Tibial nerve (tissue), 4 donors: Measurements from ENCODE around the gene LSP1. TPM values are rescaled to one million over a fixed set of nuclear protein-coding genes. Genes with fewer than 3 reads are reported as not detected.

Source experiments
- DNase-seq, 2 donors: peaks; one replicate each; pipeline ENCODE4 v3.0.0-alpha.2; 2019; ENCODE audit warnings: low spot score in 2 of 2
- H3K27ac ChIP-seq, 4 donors: fragments of 200-600 bp; sonication (generic) in 3 of 4; one replicate each; pipeline ENCODE4 v1.5.1; 2017 to 2019; ENCODE audit warnings: mild to moderate bottlenecking in 1 of 4
- H3K27me3 ChIP-seq, 2 donors: fragments of 200-600 bp; sonication (generic) in 1 of 2; one replicate each; pipeline versions ENCODE4 v1.5.1 to v1.6.0; 2017 to 2019
- H3K36me3 ChIP-seq, 3 donors: fragments of 200-600 bp; sonication (generic); one replicate each; pipeline ENCODE4 v1.5.1; 2018 to 2019
- H3K4me1 ChIP-seq, 4 donors: fragments of 200-600 bp; sonication (generic) in 3 of 4; one replicate each; pipeline ENCODE4 v1.5.1; 2017 to 2019
- H3K4me3 ChIP-seq, 4 donors: fragments of 200-600 bp; sonication (generic) in 3 of 4; one replicate each; pipeline ENCODE4 v1.5.1; 2017 to 2019; ENCODE audit warnings: mild to moderate bottlenecking in 1 of 4, moderate library complexity in 1 of 4
- H3K9me3 ChIP-seq, 4 donors: fragments of 200-600 bp; sonication (generic) in 3 of 4; one replicate each; pipeline ENCODE4 v1.5.1; 2017 to 2019
- CTCF ChIP-seq, 5 experiments: fragments of 200-600 bp in 3 of 5; fragments of 450-650 bp in 2 of 5; sonication (generic) in 3 of 5; IDR thresholded peaks; one replicate each; pipeline ENCODE4 v1.5.1; 2016 to 2019; ENCODE audit warnings: antibody characterized with exemption in 5 of 5, mild to moderate bottlenecking in 3 of 5, moderate library complexity in 2 of 5
- EP300 ChIP-seq, 2 donors: sonication (generic); formaldehyde crosslinking; IDR thresholded peaks; one replicate each; pipeline ENCODE4 v1.6.1; 2017; ENCODE audit warnings: antibody characterized with exemption in 2 of 2, mild to moderate bottlenecking in 1 of 2
- POLR2A ChIP-seq, 2 donors: fragments of 450-650 bp; IDR thresholded peaks; one replicate each; pipeline ENCODE4 v1.6.1; 2017; ENCODE audit warnings: antibody characterized with exemption in 2 of 2, mild to moderate bottlenecking in 2 of 2, moderate library complexity in 2 of 2
- WGBS, 2 donors: methylation state at CpG; one replicate each; pipeline ENCODE4 v1.1.5; 2018; 5-methylcytosine and 5-hydroxymethylcytosine counted together
- total RNA-seq, 4 donors: library from RNA; depleted of rRNA; stranded (reverse); fragments of >200 nt; gene quantifications; one replicate each; pipeline ENCODE4 v1.1.0, GENCODE V29; 2016

Gene LSP1
- total RNA-seq, 4 donors from 2014 or later, result 36.9 to 69.0 (median 50.2) TPM

GRCh38 chr11:1829039-1829820, 23.7 kb upstream of the LSP1 start:
- Histone ChIP-seq H3K36me3 (no peaks in the 10 kb centered on the region), H3K4me1 (peaks cover 0 to 88% (median 48%) of the 10 kb centered on the region in 4 donors), H3K4me3 (no peak overlapping the region), H3K27ac (peak overlapping the region in 2 of 4 donors; percentile 78 to 91), H3K9me3 (no peaks in the 10 kb centered on the region), H3K27me3 (no peaks in the 10 kb centered on the region)
- no peak for DNase-seq
- 70 to 73% methylated on average over 10 to 11 of the region's 11 CpGs for WGBS, 2 donors
- TF ChIP-seq CTCF (IDR thresholded peaks at IDR 0.05), result no peak

DNA sequence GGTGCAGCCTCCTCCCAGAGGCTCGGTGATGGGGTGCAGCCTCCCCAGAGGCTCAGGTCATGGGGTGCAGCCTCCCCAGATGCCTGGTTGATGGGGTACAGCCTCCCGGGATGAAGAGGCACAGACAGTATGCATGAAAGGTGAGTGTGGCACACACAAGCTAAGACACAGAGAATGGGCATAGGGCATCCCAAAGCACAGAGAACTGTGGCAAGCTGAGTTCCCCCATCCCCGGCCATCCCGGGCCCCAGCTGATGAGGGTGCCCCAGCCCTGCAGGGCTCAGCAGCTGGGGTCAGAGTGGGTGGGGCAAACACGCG, 22.9 kb upstream of the LSP1 start:
- H3K27me3 ChIP-seq, result no peaks in the 10 kb centered on the region
- peak overlapping the region in 3 of 4 donors; percentile 58 to 91 (median 78) for H3K27ac ChIP-seq
- H3K9me3 ChIP-seq, result no peaks in the 10 kb centered on the region
- TF ChIP-seq POLR2A (IDR thresholded peaks at IDR 0.05), result no peak
- TF ChIP-seq EP300 (IDR thresholded peaks at IDR 0.05), result no peak
- TF ChIP-seq CTCF (IDR thresholded peaks at IDR 0.05), result no peak
- peaks cover 0 to 81% (median 43%) of the 10 kb centered on the region in 4 donors for H3K4me1 ChIP-seq
- H3K36me3 ChIP-seq, result no peaks in the 10 kb centered on the region
- WGBS, 2 donors, result 32 to 40% methylated on average over 5 to 6 of the region's 6 CpGs
- H3K4me3 ChIP-seq, result no peak overlapping the region
- DNase-seq, result no peak

GRCh38 chr11:1830322-1831223, 22.3 kb upstream of the LSP1 start:
- H3K27ac ChIP-seq, result peak overlapping the region in 3 of 4 donors; percentile 58 to 91 (median 78)
- DNase-seq, result no peak
- no peak overlapping the region for H3K4me3 ChIP-seq
- H3K9me3 ChIP-seq, result no peaks in the 10 kb centered on the region
- 53 to 69% methylated on average over 21 to 30 of the region's 33 CpGs for WGBS, 2 donors
- H3K36me3 ChIP-seq, result no peaks in the 10 kb centered on the region
- H3K27me3 ChIP-seq, result no peaks in the 10 kb centered on the region
- H3K4me1 ChIP-seq, result peaks cover 0 to 75% (median 37%) of the 10 kb centered on the region in 4 donors
- TF ChIP-seq CTCF (IDR thresholded peaks at IDR 0.05) (no peak), EP300 (IDR thresholded peaks at IDR 0.05) (no peak), POLR2A (IDR thresholded peaks at IDR 0.05) (no peak)

DNA sequence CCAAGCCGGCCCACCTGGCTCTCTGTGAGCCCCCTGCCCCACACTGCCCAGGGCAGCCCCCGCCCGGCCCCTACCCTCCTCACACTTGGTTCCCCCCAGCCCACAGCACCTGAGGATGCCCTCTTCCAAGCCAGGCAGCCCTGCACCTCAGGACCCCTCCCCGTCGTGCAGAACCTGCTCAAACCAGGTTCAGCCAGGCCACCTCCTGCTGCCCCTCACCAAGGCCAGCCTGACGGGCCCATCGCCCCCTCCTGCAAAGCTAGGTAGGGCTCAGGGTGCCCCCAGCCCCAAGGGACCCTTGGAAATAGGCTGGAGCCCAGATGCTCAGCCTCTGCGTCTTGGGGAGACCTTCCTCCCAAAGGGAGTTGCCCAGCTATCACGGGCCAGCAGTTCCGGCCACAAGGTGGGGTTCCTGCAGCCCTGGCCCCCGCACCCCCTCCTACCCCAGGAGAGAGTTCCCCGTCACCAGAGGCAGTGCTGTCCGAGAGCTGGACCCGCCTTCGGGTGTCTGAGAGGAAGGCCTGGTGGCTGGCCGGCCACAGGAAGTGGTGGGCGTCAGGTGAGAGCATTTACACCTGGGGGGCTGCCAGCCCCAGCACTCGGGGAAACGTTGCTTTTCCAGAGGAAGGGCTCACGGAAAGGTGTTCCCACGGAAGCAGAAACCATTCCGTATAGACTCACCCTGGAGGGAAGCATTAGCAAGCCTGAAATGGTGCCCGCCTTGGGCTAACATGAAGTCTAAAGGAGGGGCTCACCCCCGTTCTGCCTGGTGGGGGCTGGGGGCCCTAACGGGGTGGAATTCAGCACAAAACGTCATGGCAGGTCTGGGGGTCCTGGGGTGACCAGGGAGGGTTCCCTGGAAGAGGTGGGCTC, 21.3 kb upstream of the LSP1 start:
- H3K4me1 ChIP-seq, result peaks cover 0 to 65% (median 27%) of the 10 kb centered on the region in 4 donors
- TF ChIP-seq POLR2A (IDR thresholded peaks at IDR 0.05) (no peak), EP300 (IDR thresholded peaks at IDR 0.05) (no peak), CTCF (IDR thresholded peaks at IDR 0.05) (no peak)
- H3K27ac ChIP-seq, result peak overlapping the region; percentile 56 to 91 (median 68)
- 64 to 77% methylated on average over 18 to 19 of the region's 26 CpGs for WGBS, 2 donors
- no peaks in the 10 kb centered on the region for H3K9me3 ChIP-seq
- DNase-seq, result no peak
- no peak overlapping the region for H3K4me3 ChIP-seq
- H3K36me3 ChIP-seq, result no peaks in the 10 kb centered on the region
- H3K27me3 ChIP-seq, result no peaks in the 10 kb centered on the region
